Measurements from ENCODE around the gene FHIT. TPM values are rescaled to one million over a fixed set of nuclear protein-coding genes. Genes with fewer than 3 reads are reported as not detected.

The FHIT gene
- total RNA-seq, 1 experiment from 2014 or later: 3.6 TPM

GRCh38 chr3:61032991-61033390 lies 218.3 kb downstream of the FHIT start:
- no peaks in the 10 kb centered on the region for H3K79me2 ChIP-seq (ENCODE audit: low read length)
- H3K9ac ChIP-seq (ENCODE audit: low read length): no peak overlapping the region
- no peaks in the 10 kb centered on the region for H3K9me2 ChIP-seq (replicated peaks; ENCODE audit: low read length)
- BruUV-seq (replicated peaks): no TSS peak
- ATAC-seq: no peak
- intact Hi-C loops (cut with micrococcal nuclease): no loop called here
- no peak overlapping the region for H3K4me3 ChIP-seq (ENCODE audit: low read length)
- no peaks in the 10 kb centered on the region for H3F3A ChIP-seq (ENCODE audit: low read length, unreplicated experiment)
- no peaks in the 10 kb centered on the region for H3K4me1 ChIP-seq (ENCODE audit: insufficient read depth, low read length)
- TF ChIP-seq EZH2phosphoT487 (IDR thresholded peaks at IDR 0.05; ENCODE audit: borderline replicate concordance, low read length) (no peak), EZH2 (IDR thresholded peaks at IDR 0.05; ENCODE audit: low read length, unreplicated experiment) (no peak), CTCF (conservative IDR thresholded peaks at IDR 0.05; ENCODE audit: low read depth, low read length) (no peak)
- no peak overlapping the region for H2AFZ ChIP-seq (ENCODE audit: low read length)
- no peaks in the 10 kb centered on the region for H4K20me1 ChIP-seq (ENCODE audit: low read length)
- DNase-seq: no peak
- H3K9me3 ChIP-seq (ENCODE audit: low read length): no peaks in the 10 kb centered on the region
- no peaks in the 10 kb centered on the region for H3K36me3 ChIP-seq (ENCODE audit: low read depth, low read length)
- POLR2A ChIA-PET (ENCODE audit: unreplicated experiment): no interaction called here
- H3K27me3 ChIP-seq (ENCODE audit: low read length): no peaks in the 10 kb centered on the region
- no peak overlapping the region for H3K4me2 ChIP-seq (ENCODE audit: low read length)
- CTCF ChIA-PET: no interaction called here
- no peak overlapping the region for H3K27ac ChIP-seq (ENCODE audit: low read length)

DNA sequence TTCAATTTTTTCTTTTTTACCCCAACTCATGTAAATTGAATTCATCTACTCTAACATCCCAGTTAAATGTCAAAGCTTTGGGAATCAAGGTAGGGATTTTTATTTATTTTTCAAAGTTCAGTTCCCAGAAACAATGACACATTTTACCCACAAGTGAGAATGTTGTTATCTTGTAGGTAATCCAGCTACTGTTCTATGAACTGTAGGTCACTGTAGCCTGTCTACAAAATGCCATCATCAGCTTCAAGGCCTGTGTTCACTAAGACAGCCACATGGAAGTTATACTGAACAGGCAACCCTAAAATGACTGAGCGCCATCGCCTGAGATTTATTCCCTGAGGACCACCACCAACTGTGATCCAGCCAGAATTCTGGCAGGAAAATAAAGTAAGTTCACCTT lies 219.7 kb downstream of the FHIT start:
- ChIA-PET POLR2A (ENCODE audit: unreplicated experiment) (no interaction called here), CTCF (no interaction called here)
- Histone ChIP-seq H3K36me3 (ENCODE audit: low read depth, low read length) (no peaks in the 10 kb centered on the region), H2AFZ (ENCODE audit: low read length) (no peak overlapping the region), H3K9ac (ENCODE audit: low read length) (no peak overlapping the region), H3K4me1 (ENCODE audit: insufficient read depth, low read length) (no peaks in the 10 kb centered on the region), H3K27me3 (ENCODE audit: low read length) (no peaks in the 10 kb centered on the region), H3K9me3 (ENCODE audit: low read length) (no peaks in the 10 kb centered on the region), H3K4me2 (ENCODE audit: low read length) (no peak overlapping the region), H3F3A (ENCODE audit: low read length, unreplicated experiment) (no peaks in the 10 kb centered on the region), H3K9me2 (replicated peaks; ENCODE audit: low read length) (no peaks in the 10 kb centered on the region), H3K79me2 (ENCODE audit: low read length) (no peaks in the 10 kb centered on the region), H3K27ac (ENCODE audit: low read length) (no peak overlapping the region), H4K20me1 (ENCODE audit: low read length) (no peaks in the 10 kb centered on the region), H3K4me3 (ENCODE audit: low read length) (no peak overlapping the region)
- no peak for TF ChIP-seq CTCF (conservative IDR thresholded peaks at IDR 0.05; ENCODE audit: low read depth, low read length)
- no TSS peak for BruUV-seq (replicated peaks)
- ATAC-seq (no peak), DNase-seq (no peak)
- intact Hi-C loops (cut with micrococcal nuclease): no loop called here

- DNase-seq (peak; percentile 58), ATAC-seq (peak; percentile 91)
- TF ChIP-seq EZH2 (IDR thresholded peaks at IDR 0.05; ENCODE audit: low read length, unreplicated experiment): no peak
- no peak for TF ChIP-seq EZH2phosphoT487 (IDR thresholded peaks at IDR 0.05; ENCODE audit: borderline replicate concordance, low read length)
- no peak for TF ChIP-seq CTCF (conservative IDR thresholded peaks at IDR 0.05; ENCODE audit: low read depth, low read length)
- CTCF ChIA-PET: no interaction called here
- H3K4me1 ChIP-seq (ENCODE audit: insufficient read depth, low read length): no peaks in the 10 kb centered on the region
- no peak overlapping the region for H3K4me2 ChIP-seq (ENCODE audit: low read length)
- intact Hi-C loops (cut with micrococcal nuclease): no loop called here
- no peak overlapping the region for H3K27ac ChIP-seq (ENCODE audit: low read length)
- no peaks in the 10 kb centered on the region for H3K79me2 ChIP-seq (ENCODE audit: low read length)
- H3K9ac ChIP-seq (ENCODE audit: low read length): no peak overlapping the region
- no peak overlapping the region for H3K4me3 ChIP-seq (ENCODE audit: low read length)
- H3K36me3 ChIP-seq (ENCODE audit: low read depth, low read length): no peaks in the 10 kb centered on the region
- no peaks in the 10 kb centered on the region for H3K9me3 ChIP-seq (ENCODE audit: low read length)
- BruUV-seq (replicated peaks): no TSS peak
- no peaks in the 10 kb centered on the region for H3K9me2 ChIP-seq (replicated peaks; ENCODE audit: low read length)
- H4K20me1 ChIP-seq (ENCODE audit: low read length): no peaks in the 10 kb centered on the region
- no peaks in the 10 kb centered on the region for H3K27me3 ChIP-seq (ENCODE audit: low read length)
- POLR2A ChIA-PET (ENCODE audit: unreplicated experiment): no interaction called here
- H2AFZ ChIP-seq (ENCODE audit: low read length): no peak overlapping the region
- H3F3A ChIP-seq (ENCODE audit: low read length, unreplicated experiment): no peaks in the 10 kb centered on the region
Measured at GRCh38 chr3:61030469-61031035, 220.7 kb downstream of the FHIT start.

Measured in PC-3 (cell line).